ENCODE measurements around the gene PSMB7. TPM values are rescaled to one million over a fixed set of nuclear protein-coding genes. Genes with fewer than 3 reads are reported as not detected.

The PSMB7 gene
- total and polyA plus RNA-seq, 2 of the 8 experiments (the other 6 are each of a cell fraction or from before 2014, with no cell fraction given): 222 to 357 TPM

DNA sequence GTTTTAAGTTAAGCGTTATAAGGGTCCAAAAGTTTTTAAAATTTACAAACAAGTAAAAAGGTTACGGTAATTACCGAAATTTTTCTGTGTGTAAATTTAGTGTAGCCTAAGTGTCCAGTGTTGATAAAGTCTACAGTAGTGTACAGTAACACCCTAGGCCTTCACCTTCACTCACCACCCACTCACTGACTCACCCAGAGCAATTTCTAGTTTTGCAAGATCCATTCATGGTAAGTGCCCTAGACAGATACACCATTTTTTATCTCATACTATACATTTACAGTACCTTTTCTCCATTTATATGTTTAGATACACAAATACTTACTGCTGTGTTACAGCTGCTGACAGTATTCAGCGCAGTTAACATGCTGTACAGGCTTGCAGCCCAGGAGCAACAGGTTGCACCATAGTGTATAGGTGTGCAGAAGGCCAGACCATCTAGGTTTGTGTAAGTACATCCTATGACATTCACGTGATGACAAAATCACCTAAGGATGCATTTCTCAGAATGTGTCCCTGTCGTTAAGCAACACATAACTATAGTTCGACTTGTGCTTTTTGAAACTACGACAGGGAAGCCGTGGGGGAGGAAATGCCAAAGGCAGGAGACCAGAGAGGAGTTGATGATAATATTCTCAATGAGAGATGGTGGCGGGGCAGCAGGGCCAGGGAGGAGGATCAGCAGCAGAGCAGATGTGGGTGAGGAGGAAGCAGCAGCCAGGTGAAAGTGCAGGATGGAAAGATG, 48.6 kb downstream of the PSMB7 start (continued):
- TF ChIP-seq EP300 (IDR thresholded peaks at IDR 0.05; ENCODE audit: borderline replicate concordance in 1 of 2, low read depth in 2 of 2, low read length in 2 of 2) (no peak), POLR2AphosphoS5 (IDR thresholded peaks at IDR 0.05; ENCODE audit: low read depth, low read length) (no peak), HDAC2 (IDR thresholded peaks at IDR 0.05; ENCODE audit: borderline replicate concordance in 1 of 2, low read depth in 2 of 2, low read length in 2 of 2) (no peak), SP4 (IDR thresholded peaks at IDR 0.05; ENCODE audit: low read length) (no peak), SIX5 (IDR thresholded peaks at IDR 0.05; ENCODE audit: low read depth, low read length) (no peak), SRF (IDR thresholded peaks at IDR 0.05; ENCODE audit: low read depth, low read length) (no peak), JUN (IDR thresholded peaks at IDR 0.05; ENCODE audit: low read depth, low read length) (no peak)

All from H1 (cell line).